Epidermal melanocyte (primary cell): ENCODE data around the gene CTNNA2.

ENCODE experiments used
- DNase-seq: peaks from one replicate; pipeline ENCODE4 v3.0.0; 2011; ENCODE audit warnings: low spot score; ENCODE audit not compliant: insufficient read length

CTNNA2 gene

DNA sequence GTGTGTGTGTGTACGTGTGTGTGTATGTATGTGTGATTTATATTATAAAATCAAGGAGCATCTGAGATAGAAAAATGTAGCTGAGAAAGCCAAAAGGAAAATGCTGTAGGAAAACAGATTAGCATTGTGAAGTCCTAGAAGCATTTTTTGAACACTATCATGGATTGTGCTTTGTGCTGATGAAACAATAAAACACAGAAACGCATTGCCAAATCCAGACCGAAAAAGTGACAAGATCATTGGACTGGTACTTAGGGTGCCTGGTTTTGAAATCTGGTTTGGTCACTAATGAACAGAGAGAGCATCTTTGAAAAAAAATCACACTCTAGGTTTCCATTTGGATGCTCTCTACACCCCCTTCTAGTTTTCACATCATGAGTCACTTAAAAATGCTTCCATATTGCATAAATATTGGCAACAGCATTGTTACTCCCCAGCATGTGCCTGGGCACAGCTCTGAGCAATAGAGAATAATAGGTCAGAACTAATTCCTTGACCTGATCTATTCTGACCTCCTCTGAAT, 1006.3 kb downstream of the CTNNA2 start:
- no peak for DNase-seq

DNA sequence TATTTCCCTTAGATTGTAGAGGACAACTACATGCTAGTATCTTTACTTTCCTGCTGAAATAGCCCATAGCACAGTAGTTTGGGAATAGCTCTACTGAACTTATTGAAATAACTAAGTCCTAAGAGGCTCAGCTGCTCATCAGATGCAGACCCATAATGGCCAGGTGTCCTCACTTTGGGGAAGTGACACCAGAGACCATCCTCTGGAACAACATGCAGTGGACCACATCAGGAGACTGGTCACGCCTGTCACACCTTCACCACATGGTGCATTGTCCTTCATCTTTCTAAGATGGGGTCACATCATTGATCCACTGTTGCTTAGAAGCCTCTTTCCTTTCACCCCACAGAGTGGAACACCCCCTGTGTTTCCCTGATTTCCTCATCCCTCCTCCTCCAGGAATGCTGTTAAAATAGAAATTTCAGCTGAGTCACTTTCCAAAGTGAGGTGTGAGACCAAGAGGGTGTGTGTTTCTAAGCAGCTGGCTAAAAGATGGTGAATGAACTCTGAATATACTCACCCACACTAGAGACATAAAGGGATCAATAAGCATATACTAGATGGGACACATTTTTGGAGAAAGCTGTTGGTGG, 1006.9 kb downstream of the CTNNA2 start:
- no peak for DNase-seq

DNA sequence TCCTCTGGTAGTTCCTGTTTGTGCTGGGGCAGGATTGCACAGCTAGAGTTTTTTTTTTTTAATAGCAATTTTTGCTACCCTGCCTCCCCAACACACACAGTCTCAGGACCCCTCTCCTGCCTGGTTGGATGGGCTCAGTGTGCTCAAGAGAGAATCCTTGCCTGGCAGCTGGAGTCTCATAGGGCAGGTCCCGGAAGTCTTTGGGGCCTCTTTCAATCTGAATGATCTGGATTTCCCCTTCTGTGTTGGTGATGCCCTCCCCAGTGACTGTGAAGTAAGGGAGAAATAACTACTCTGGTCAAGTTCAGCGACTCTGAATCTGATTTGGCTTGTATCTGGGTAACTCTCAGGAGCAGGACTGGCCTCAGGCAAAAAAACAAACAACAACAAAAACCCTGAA, 1012.3 kb downstream of the CTNNA2 start:
- no peak for DNase-seq

DNA sequence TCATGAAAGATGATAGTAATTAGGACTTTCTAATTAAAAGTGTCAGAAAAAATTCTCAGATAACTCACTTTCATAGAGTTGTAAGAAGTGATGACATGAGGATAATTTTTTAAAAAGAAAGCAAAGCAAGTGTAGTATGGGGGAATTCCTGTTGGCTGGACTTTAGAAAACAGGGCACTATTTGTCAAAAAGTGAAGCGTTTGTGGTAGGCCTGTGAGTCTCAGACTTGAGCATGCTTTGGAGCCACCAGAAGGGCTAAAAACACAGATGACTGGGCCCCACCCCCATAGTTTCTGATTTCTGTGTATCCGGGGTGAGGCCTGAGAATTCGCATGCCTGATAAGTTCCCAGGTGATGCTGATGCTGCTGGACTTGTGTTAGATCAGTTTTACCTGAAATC, 1014.3 kb downstream of the CTNNA2 start:
- DNase-seq, result no peak

DNA sequence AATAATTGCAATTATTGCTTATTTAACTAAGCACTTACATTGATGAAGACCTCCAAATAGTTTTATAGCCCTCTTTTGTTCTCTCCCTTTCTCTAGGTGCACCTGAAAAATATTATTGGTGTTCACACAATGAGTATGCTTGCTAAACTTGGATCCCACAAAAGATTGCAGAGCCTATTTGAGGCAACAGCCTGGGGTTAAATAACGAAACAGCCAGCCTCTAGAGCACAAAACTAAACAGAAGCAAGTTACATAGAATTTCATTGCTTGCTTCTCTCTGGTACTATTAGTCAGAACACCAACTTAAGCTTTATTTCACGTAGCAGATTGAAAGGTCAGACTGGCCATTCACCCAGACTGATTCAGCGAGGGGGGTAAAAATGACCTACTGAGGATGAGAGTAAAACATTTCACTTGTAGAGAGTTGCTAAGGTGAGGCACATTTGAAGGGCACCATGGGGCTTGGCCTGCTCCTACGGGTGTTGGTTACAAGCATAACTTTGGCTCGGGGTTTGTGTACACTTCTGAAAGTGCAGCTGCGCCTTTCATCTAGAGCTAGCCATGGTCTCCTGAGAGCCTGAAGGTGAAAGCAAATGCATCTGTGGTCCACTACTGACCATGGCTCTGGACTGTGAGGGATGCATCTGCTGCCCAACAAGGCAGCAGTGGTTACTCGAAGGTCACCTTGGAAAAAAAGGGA, 1016.8 kb downstream of the CTNNA2 start:
- no peak for DNase-seq

DNA sequence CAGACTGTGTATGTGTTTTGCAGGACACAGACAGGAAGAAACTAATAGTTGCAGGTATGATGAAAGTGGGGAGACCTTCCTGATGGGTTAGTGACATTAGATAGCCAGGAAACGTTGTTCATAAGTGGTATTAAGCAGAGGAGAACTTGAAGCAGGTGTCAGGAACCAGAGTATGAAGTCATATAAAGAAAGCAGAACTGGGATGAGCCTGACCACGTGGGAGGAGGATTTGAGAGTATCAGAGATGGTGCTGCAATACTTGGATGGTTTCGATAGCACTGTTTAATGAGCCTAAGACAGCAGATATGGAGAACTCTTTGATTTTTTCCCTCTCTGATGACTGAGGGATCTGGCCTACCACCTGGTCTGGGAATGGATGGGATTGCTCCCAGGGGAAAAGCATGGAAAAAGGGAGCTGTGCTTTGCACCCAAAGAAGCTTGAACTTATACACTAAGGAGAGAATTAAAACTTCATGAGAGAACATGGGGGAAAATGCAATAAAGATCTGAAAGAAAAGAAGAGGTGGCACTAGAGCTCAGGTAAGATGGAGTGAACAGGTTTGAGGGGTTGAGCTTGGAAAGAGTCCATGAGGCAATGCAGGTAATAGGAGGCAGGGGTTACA, 1017.7 kb downstream of the CTNNA2 start:
- no peak for DNase-seq

DNA sequence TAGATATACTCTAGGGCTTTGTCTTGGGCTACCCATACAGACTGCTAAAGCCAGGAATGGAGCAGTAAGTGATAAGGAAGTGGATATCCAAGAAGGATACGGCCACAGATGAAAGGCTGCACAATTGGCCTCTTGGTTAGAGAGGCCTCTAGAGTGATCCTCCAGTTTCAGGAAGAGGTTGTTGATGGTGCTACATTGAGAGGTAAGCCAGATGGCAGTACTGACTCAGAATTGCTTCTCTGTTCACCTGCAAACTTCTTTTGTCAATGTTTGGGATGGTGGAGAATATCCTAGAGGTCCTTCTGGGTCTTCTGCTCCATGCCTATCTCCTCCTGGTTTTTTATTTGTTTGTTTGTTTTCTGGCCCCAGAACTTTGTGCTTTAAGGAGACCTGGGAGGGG, 1018.5 kb downstream of the CTNNA2 start:
- DNase-seq, result no peak

DNA sequence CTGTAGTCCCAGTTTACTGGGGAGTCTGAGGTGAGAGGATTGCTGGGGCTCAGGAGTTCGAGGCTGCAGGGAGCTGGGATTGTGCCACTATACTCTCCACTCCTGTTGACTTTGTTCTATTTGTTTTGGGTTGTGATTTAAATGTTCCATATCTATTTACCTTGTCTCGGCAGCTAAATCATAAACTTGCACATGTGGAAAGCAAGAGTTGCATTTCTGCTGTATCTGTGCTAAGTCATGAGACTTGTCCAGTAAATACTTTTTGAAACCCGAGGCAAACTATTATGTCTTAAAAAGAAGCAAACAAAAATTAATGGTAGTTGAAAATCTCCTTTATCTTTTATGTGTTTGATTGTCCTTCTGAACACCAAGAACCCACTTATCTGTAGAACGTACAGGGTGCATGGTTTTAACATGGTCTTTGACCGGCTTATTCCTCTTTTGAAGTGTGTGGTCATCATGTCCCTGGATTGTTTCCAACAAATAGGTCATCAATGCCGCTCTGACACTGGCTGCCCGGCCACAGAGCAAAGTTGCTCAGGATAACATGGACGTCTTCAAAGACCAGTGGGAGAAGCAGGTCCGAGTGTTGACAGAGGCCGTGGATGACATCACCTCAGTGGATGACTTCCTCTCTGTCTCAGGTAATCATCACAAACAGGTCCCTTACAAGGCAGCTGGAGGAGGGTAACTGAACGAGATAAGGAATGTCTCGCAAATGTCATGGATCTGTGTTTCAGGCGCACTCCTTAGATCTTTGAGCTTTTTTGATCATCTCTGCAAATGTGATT, 1032.8 kb downstream of the CTNNA2 start:
- DNase-seq, result no peak

DNA sequence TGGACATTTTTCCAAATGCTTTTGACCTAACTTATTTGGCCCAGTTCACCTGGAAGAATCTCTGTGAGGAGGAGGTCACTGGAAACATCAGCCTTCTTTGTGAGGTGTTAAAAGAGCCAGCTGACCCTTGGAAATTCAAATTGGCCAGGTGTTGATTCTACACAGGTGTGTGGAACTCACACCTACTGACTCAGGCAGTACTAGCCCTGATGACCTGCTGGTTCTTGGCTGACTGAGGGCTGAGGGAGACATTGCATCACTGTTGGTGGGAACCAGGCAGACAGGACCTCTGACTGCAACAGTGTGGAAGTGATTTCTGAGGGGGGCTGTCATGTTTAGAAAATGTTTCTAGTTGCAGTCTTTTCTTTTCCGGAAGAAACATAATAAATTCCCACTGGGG, 1033.9 kb downstream of the CTNNA2 start:
- no peak for DNase-seq

DNA sequence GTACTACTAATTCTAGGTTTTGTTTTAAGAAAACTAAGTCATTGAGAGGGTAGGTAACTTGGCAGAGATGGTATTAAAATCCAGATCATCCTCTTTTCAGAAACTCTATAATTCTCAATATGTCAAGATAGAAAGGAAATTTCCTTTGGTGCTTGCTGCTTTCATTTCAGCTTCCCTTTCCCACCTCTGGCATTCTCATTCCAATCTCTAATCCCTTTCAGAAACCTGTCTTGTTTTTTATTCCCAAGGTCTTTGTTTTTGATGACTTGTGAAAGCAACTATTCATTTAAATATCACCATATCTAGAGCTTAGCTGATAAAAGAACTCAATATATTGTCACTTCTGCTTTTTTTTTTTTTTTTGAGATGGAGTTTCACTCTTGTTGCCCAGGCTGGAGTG, 1034.5 kb downstream of the CTNNA2 start:
- DNase-seq, result no peak

DNA sequence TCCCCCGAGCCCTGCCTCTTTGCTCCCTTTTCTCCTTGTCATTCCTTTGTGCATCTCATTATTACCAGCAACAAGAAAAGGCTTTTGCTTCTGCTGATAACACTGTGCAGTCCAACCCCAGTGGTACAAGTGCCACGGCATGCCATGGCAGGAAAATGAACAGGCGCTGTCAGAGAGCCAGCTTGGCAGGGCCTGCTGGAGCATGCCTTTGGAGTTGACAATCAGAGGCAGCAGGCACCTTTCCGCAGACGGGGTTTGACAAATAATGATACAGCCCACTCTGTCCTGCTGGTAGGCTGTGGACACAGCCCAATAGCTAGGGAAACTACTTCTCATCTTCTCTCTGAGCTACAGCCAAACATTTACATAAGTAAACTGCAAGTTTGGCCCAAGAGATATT, 1035.6 kb downstream of the CTNNA2 start:
- no peak for DNase-seq

DNA sequence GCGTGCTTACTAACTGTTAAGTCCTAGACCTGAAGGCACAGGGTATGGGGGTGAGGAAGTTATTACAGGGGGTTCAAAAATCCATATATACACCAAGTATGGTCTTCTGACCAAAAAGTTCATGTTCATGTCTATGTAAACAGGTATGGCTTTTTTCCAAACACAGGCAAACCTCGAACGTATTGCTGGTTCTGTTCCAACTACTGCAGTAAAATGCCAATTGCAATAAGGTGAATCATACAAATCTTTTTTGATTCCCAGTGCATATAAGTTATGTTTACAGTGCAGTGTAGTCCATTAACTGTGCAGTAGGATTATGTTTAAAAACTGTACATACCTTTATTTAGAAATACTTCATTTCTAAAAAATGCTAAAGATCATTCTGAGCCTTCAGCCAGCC, 1037.0 kb downstream of the CTNNA2 start:
- DNase-seq, result no peak

DNA sequence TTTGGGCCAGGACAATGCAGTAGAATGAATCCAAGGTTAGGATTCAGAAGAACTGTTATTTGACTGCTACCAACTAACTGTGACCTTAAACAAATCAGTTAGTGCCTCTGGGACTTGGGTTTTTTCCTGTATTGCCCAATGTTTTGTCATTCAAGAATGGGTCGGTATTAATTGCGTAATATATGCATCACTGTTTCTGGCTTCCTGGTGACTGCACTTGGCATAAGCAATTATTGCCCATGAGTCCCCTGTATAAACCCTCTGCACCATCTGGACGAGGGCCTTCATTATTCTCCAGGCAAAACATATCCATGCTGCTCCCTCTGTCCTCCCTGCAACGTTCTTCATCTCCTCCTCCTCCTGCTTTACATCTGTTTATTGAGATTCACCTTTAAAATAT, 1047.5 kb downstream of the CTNNA2 start:
- no peak for DNase-seq

DNA sequence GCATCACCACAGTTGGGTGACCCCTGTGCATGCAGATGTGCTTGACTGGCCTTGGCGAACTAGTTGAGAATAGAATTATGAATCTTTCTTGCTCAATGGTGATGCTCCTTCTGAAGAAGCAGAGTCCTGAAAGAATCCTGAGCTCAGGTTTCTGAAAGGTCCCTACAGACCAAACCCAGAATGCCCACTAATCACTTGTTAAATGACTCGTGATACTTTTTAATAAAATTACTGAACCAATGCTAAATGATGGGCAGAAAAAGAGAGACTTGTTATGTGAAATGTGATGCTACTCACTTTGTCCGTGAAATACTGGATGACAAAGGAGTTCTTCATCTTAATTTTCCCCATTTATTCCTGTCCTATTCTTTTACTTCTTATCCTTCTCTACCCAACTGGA, 1055.2 kb downstream of the CTNNA2 start:
- DNase-seq, result no peak

DNA sequence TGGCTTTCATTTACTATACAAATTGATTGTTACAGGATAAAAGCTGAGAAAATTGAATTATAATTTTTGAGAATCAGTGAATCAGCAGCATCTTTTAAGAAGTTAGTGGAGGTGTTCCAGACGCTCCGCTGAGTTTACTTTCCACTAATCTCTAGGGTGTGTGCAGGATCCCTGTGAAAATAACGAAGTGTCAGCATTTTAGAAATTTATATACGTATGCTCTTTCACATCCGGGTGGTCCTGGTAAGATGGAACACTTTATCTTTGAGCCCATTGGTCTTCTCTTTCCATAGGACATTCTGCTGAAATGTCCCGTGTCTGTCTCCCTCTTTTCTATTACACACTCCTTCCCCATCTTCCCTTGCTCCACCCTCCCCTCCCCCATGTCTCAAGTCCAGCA, 1060.3 kb downstream of the CTNNA2 start:
- no peak for DNase-seq

DNA sequence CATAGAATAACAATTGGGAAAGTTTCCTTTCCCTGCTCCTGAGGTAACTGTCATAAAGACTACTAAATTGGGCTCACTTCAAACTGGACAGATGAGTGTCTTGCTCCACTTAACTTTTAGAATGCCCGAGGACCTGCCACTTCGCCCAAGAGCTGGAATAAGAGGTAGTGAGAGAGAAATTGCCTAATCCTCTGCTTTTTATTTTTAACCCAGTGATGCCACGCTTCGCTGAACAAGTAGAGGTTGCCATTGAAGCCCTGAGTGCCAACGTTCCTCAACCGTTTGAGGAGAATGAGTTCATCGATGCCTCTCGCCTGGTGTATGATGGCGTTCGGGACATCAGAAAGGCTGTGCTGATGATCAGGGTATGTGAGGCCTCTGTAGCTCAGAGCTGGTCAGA, 1061.1 kb downstream of the CTNNA2 start:
- no peak for DNase-seq

DNA sequence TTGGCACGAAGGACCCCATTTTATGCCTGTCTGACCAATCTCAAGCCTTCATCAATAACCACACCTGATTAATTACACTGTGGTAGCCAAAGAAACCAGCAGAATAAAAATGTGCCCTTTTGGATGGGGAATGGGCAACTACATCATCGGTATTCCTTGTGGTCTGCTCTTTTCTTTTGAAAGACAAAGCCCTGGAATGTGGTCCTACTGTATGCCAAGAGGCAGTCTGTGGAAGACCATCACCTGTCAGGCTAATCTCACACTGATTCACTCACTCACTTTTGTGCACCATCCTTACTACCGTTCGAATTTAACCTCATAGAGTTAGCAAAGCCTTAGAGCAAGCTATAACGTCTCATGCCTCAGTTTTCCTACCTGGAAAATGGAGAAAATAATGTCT, 1066.9 kb downstream of the CTNNA2 start:
- no peak for DNase-seq

DNA sequence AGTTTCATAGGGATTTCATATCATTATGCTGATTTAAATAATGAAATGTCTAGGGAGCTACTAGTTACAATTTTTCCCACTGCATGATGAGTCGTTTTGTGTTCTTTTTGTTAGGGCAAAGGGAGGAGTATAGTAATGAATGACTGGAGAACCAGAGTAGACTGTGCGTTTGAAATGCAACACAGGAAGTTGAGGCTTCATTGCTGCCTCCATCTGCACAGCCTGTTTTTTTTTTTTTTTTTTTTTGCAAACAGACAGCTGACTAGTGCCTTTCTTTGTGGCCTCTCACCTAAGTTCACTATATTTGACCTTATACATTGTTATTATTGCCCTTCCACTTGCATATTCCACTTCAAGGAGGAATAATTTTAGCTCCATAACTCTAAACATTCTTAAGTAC, 1078.4 kb downstream of the CTNNA2 start:
- no peak for DNase-seq

DNA sequence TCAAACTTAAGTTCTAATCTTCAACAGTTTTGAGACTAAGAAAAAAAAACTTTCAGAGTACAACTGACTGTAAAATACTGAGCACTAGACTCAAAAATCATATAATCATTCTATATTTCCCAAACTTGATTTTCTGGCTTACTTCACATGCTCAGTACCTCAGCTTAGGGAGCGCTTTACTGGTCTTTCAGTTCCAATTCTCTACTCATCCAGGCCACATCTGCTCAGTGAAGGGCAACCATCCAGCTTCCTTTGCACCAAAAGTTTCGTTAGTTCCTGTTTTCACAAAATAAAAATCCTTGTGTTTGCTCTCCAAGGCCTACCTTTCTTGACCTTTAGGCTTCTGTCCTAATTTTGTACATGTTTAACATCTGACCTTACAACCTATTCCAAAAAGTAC, 1079.3 kb downstream of the CTNNA2 start:
- no peak for DNase-seq

DNA sequence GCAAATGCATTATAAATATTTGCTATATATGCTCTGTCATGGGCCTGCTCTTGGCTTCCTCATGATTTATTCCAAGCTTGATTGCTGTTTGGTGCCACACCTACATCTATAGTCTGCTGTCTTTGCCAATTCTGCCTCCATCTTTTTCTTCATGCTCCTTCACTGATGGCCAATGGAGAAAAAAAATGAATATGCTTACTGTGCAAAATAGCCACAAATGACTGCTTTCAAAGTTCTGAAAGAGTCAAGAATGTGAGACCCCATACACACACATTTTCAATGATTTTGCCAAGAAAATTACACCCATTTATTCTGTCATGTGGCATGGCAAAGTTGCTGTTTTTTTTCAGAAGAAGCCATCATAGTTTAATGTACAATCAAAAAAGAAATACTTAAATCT, 1097.3 kb downstream of the CTNNA2 start:
- no peak for DNase-seq

DNA sequence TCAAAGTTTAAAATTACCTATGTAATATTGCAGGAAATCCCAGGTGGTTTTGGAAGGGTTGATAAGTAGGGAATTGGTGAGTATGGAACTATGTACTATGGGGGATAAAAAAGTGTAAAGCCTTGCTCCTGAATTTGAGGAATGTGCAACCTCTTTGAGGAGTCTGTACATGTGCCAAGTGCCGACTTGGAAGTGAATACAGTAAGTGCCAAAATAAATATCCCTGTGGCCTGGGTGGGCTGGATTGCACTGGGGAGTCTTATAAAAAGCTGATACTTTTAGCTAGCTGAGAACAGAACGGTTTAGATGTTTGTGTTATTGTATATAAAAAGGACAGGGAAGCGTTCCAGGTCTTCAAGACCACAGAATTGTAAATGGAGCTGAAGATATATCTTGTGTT, 1108.8 kb downstream of the CTNNA2 start:
- no peak for DNase-seq

DNA sequence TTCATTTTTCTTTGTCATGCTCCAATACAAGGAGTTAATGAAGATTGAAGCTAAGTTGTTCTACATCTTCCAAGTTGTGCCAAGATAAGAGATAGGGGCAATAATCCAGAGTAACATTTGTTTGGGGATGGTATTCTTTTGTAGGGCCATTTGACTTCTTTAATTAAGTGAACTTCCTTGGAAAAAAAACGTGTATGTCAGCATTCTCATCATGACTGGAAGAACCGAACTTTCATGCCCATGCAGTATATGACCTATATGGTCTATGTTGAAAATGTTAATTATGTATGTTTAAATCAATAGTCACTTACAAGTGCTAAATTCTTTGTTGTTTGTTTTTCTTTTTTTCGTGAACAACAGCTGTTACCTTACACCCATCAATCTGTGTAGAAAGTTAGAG, 1111.2 kb downstream of the CTNNA2 start:
- DNase-seq, result no peak
